ENCODE data around the gene GLT6D1. TPM values are rescaled to one million over a fixed set of nuclear protein-coding genes. Genes with fewer than 3 reads are reported as not detected.

Gene GLT6D1
- total and polyA plus RNA-seq, 2 of the 8 experiments (the other 6 are each of a cell fraction or from before 2014, with no cell fraction given), result 1.3 to 2.1 TPM

DNA sequence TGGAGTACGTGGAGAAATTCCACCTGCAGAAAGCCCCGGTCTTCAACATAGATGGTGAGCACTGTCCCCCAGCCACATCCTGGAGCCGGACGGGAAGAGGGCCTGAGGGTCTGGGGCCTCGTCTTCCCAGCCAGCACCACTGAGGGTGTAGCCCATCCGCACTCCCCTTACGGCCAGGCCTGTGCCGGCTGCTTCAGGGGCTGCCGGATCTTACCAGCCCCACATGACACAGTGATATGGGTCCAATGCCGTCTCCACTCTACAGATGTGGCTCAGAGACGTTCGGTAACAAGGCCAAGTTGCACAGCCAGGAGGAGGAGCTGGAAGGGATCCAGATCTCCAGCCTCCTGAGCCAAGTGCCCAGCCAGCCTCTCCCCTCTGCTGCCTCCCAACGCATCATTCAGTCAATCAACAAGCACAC lies 21.3 kb downstream of the GLT6D1 start:
- no peaks in the 10 kb centered on the region for H3K23me2 ChIP-seq (ENCODE audit: low read depth, low read length)
- POLR2A ChIA-PET (ENCODE audit: partially characterized antibody), result no interaction called here
- H2BK15ac ChIP-seq (ENCODE audit: low read length), result no peak overlapping the region
- no peak overlapping the region for H2BK5ac ChIP-seq (ENCODE audit: low read depth, low read length)
- no peak overlapping the region for H3K27ac ChIP-seq (ENCODE audit: low read depth, low read length)
- no peak for FAIRE-seq
- H3K9ac ChIP-seq (replicated peaks in 1 of 4; ENCODE audit: extremely low read depth in 1 of 4, low read depth in 3 of 4, low read length in 3 of 4), result no peak overlapping the region
- no peaks in the 10 kb centered on the region for H3K27me3 ChIP-seq (replicated peaks in 1 of 4; ENCODE audit: control insufficient read depth in 3 of 4, extremely low read depth in 1 of 4, insufficient read depth in 3 of 4, low read length in 3 of 4)
- H3K14ac ChIP-seq (ENCODE audit: insufficient read length), result no peak overlapping the region
- peaks cover 0 to 1% (median 0%) of the 10 kb centered on the region in 4 experiments; a peak in 1 of 7 replicates for H3K4me1 ChIP-seq (replicated peaks in 1 of 4; ENCODE audit: control insufficient read depth in 3 of 4, insufficient read depth in 4 of 4, low read length in 3 of 4)
- no peak overlapping the region for H3K23ac ChIP-seq (ENCODE audit: insufficient read length)
- no peak overlapping the region for H2AFZ ChIP-seq (ENCODE audit: low read length)
- no peaks in the 10 kb centered on the region for H4K20me1 ChIP-seq (replicated peaks in 1 of 2; ENCODE audit: control insufficient read depth in 1 of 2, insufficient read depth in 2 of 2, low read length in 2 of 2)
- H2AK5ac ChIP-seq (ENCODE audit: low read depth, low read length), result no peak overlapping the region
- H4K5ac ChIP-seq (ENCODE audit: insufficient read length, low read depth, low read length), result no peak overlapping the region
- no peaks in the 10 kb centered on the region for H3K79me2 ChIP-seq (ENCODE audit: control insufficient read depth in 1 of 2, insufficient read depth in 2 of 2, low read length in 2 of 2)
- no peaks in the 10 kb centered on the region for H3K79me1 ChIP-seq (ENCODE audit: low read depth, low read length)
- H4K8ac ChIP-seq (ENCODE audit: extremely low read depth, insufficient read depth, low read length), result no peak overlapping the region
- no peak overlapping the region for H3K56ac ChIP-seq (replicated peaks; ENCODE audit: insufficient read length, low read depth, low read length)
- H3K4me3 ChIP-seq (ENCODE audit: extremely low read depth in 1 of 4, insufficient read depth in 2 of 4, low read depth in 3 of 4, low read length in 4 of 4), result no peak overlapping the region
- H2BK120ac ChIP-seq (replicated peaks; ENCODE audit: low read depth, low read length), result no peak overlapping the region
- no peak overlapping the region for H3K4me2 ChIP-seq (ENCODE audit: insufficient read depth in 1 of 2, low read depth in 2 of 2, low read length in 2 of 2)
- no peak overlapping the region for H3K4ac ChIP-seq (replicated peaks; ENCODE audit: insufficient read length, low read depth, low read length)
- H3K9me3 ChIP-seq (ENCODE audit: insufficient read depth in 2 of 2, low read depth in 1 of 2, low read length in 1 of 2), result no peaks in the 10 kb centered on the region
- no peak for DNase-seq (ENCODE audit: low read depth in 1 of 2, low spot score in 2 of 2)
- no peak overlapping the region for H3K18ac ChIP-seq (ENCODE audit: extremely low read depth, low read length)
- H2BK12ac ChIP-seq (ENCODE audit: low read depth, low read length), result no peak overlapping the region
- no peak overlapping the region for H4K91ac ChIP-seq (replicated peaks; ENCODE audit: insufficient read length, low read length)
- H3K36me3 ChIP-seq (ENCODE audit: control insufficient read depth in 2 of 4, insufficient read depth in 4 of 4, low read length in 3 of 4), result no peaks in the 10 kb centered on the region
- CTCF ChIA-PET (ENCODE audit: partially characterized antibody), result no interaction called here
- WGBS, 2 experiments (ENCODE audit: extremely low coverage in 1 of 2, insufficient coverage in 1 of 2, insufficient read length in 1 of 2, insufficient replicate concordance in 2 of 2, low coverage in 1 of 2, low lambda C conversion rate in 2 of 2, missing lambda C conversion rate in 1 of 2), result 80% methylated on average over 12 of the region's 13 CpGs; no CpG with 5 or more reads in 1 of the 2 experiments
- no peak overlapping the region for H2BK20ac ChIP-seq (ENCODE audit: low read length)
- TF ChIP-seq CBX8 (IDR thresholded peaks at IDR 0.05; ENCODE audit: borderline replicate concordance, low read depth, low read length) (no peak), ZNF274 (IDR thresholded peaks at IDR 0.05; ENCODE audit: borderline replicate concordance, extremely low read depth, low read length) (no peak), JUN (IDR thresholded peaks at IDR 0.05; ENCODE audit: low read depth, low read length) (no peak), TBP (IDR thresholded peaks at IDR 0.05; ENCODE audit: low read depth, low read length) (no peak), BCL11A (IDR thresholded peaks at IDR 0.05; ENCODE audit: low read depth in 2 of 2, low read length in 2 of 2) (no peak), RNF2 (IDR thresholded peaks at IDR 0.05; ENCODE audit: borderline replicate concordance, low read depth, low read length, missing control alignments, poor library complexity, severe bottlenecking) (no peak)
- TF ChIP-seq, protein P1, sequence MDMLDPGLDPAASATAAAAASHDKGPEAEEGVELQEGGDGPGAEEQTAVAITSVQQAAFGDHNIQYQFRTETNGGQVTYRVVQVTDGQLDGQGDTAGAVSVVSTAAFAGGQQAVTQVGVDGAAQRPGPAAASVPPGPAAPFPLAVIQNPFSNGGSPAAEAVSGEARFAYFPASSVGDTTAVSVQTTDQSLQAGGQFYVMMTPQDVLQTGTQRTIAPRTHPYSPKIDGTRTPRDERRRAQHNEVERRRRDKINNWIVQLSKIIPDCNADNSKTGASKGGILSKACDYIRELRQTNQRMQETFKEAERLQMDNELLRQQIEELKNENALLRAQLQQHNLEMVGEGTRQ (IDR thresholded peaks at IDR 0.05; ENCODE audit: low read length), result no peak

Measured in H1 (cell line).